ENCODE data around the gene KRTAP12-1. TPM values are rescaled to one million over a fixed set of nuclear protein-coding genes. Genes with fewer than 3 reads are reported as not detected.

KRTAP12-1 gene
- total and polyA plus RNA-seq, 2 of the 8 experiments (the other 6 are each of a cell fraction or from before 2014, with no cell fraction given): 0.50 to 0.73 TPM

- CTCF ChIA-PET (ENCODE audit: partially characterized antibody): interaction anchor here (0.6 to 0.9 kb wide), 2 partner anchors 15 to 114 kb away, joined by 3 to 4 read pairs; no protein-coding TSS in a partner anchor
- H3K4me2 ChIP-seq (ENCODE audit: insufficient read depth in 1 of 2, low read depth in 2 of 2, low read length in 2 of 2): peak overlapping the region; percentile 50 to 55
- no peak overlapping the region for H2AK5ac ChIP-seq (ENCODE audit: low read depth, low read length)
- H4K5ac ChIP-seq (ENCODE audit: insufficient read length, low read depth, low read length): peak overlapping the region; percentile 41
- H3K23ac ChIP-seq (ENCODE audit: insufficient read length): no peak overlapping the region
- H3K79me1 ChIP-seq (ENCODE audit: low read depth, low read length): no peaks in the 10 kb centered on the region
- H3K27ac ChIP-seq (ENCODE audit: low read depth, low read length): no peak overlapping the region
- peaks cover 1 to 18% (median 14%) of the 10 kb centered on the region in 4 experiments for H3K4me1 ChIP-seq (replicated peaks in 1 of 4; ENCODE audit: control insufficient read depth in 3 of 4, insufficient read depth in 4 of 4, low read length in 3 of 4)
- DNase-seq (ENCODE audit: low read depth in 1 of 2, low spot score in 2 of 2): peak in 1 of 2 experiments; percentile 62
- no peaks in the 10 kb centered on the region for H3K36me3 ChIP-seq (ENCODE audit: control insufficient read depth in 2 of 4, insufficient read depth in 4 of 4, low read length in 3 of 4)
- H3K79me2 ChIP-seq (ENCODE audit: control insufficient read depth in 1 of 2, insufficient read depth in 2 of 2, low read length in 2 of 2): no peaks in the 10 kb centered on the region
- POLR2A ChIA-PET (ENCODE audit: partially characterized antibody): interaction anchor here (0.6 to 1.9 kb wide), 6 partner anchors 13 to 78 kb away, joined by 3 to 6 read pairs (median 4); partner anchors contain the start of genes KRTAP10-12, TSPEAR and UBE2G2
- no peaks in the 10 kb centered on the region; the same call in 1 of the 2 replicates for H3K23me2 ChIP-seq (ENCODE audit: low read depth, low read length)
- FAIRE-seq: no peak
- H3K9ac ChIP-seq (replicated peaks in 1 of 4; ENCODE audit: extremely low read depth in 1 of 4, low read depth in 3 of 4, low read length in 3 of 4): no peak overlapping the region
- H3K18ac ChIP-seq (ENCODE audit: extremely low read depth, low read length): peak overlapping the region; percentile 51
- H2BK20ac ChIP-seq (ENCODE audit: low read length): peak overlapping the region; percentile 90; the same call in 1 of the 2 replicates
- peak overlapping the region; percentile 97 for H2BK12ac ChIP-seq (ENCODE audit: low read depth, low read length)
- peak overlapping the region; percentile 91 for H2AFZ ChIP-seq (ENCODE audit: low read length)
- 0 out of 2 replicates have a peak overlapping the region, but pooled peaks have one; percentile 61 for H2BK15ac ChIP-seq (ENCODE audit: low read length)
- H3K56ac ChIP-seq (replicated peaks; ENCODE audit: insufficient read length, low read depth, low read length): no peak overlapping the region
- H4K91ac ChIP-seq (replicated peaks; ENCODE audit: insufficient read length, low read length): peak overlapping the region; percentile 90
- 44% methylated on average over 52 of the region's 61 CpGs; no CpG with 5 or more reads in 1 of the 2 experiments for WGBS, 2 experiments (ENCODE audit: extremely low coverage in 1 of 2, insufficient coverage in 1 of 2, insufficient read length in 1 of 2, insufficient replicate concordance in 2 of 2, low coverage in 1 of 2, low lambda C conversion rate in 2 of 2, missing lambda C conversion rate in 1 of 2)
- H3K4me3 ChIP-seq (ENCODE audit: extremely low read depth in 1 of 4, insufficient read depth in 2 of 4, low read depth in 3 of 4, low read length in 4 of 4): peak overlapping the region in 2 of 4 experiments; percentile 5 to 33; a peak in 3 of 8 replicates
- H3K4ac ChIP-seq (replicated peaks; ENCODE audit: insufficient read length, low read depth, low read length): no peak overlapping the region
- H3K27me3 ChIP-seq (replicated peaks in 1 of 4; ENCODE audit: control insufficient read depth in 3 of 4, extremely low read depth in 1 of 4, insufficient read depth in 3 of 4, low read length in 3 of 4): peaks cover 0 to 17% (median 9%) of the 10 kb centered on the region in 4 experiments; a peak in 6 of 7 replicates
- H2BK5ac ChIP-seq (ENCODE audit: low read depth, low read length): peak overlapping the region; percentile 24; the same call in 1 of the 2 replicates
- H3K14ac ChIP-seq (ENCODE audit: insufficient read length): no peak overlapping the region
- peak overlapping the region; percentile 30 for H2BK120ac ChIP-seq (replicated peaks; ENCODE audit: low read depth, low read length)
- H4K20me1 ChIP-seq (replicated peaks in 1 of 2; ENCODE audit: control insufficient read depth in 1 of 2, insufficient read depth in 2 of 2, low read length in 2 of 2): no peaks in the 10 kb centered on the region
- H4K8ac ChIP-seq (ENCODE audit: extremely low read depth, insufficient read depth, low read length): peak overlapping the region; percentile 86
- H3K9me3 ChIP-seq (ENCODE audit: insufficient read depth in 2 of 2, low read depth in 1 of 2, low read length in 1 of 2): no peaks in the 10 kb centered on the region; a peak in 1 of 4 replicates
- TF ChIP-seq SP4 (IDR thresholded peaks at IDR 0.05; ENCODE audit: low read length): no peak
- TF ChIP-seq RNF2 (IDR thresholded peaks at IDR 0.05; ENCODE audit: borderline replicate concordance, low read depth, low read length, missing control alignments, poor library complexity, severe bottlenecking): peak; percentile 23
- no peak for TF ChIP-seq TAF1 (IDR thresholded peaks at IDR 0.05; ENCODE audit: low read depth, low read length)
- no peak for TF ChIP-seq RXRA (IDR thresholded peaks at IDR 0.05; ENCODE audit: insufficient read depth, low read depth, low read length)
- TF ChIP-seq NRF1 (IDR thresholded peaks at IDR 0.05; ENCODE audit: low read depth, low read length): no peak
- peak; percentile 26 for TF ChIP-seq ASH2L (IDR thresholded peaks at IDR 0.05; ENCODE audit: low read length)
- no peak for TF ChIP-seq KDM1A (IDR thresholded peaks at IDR 0.05; ENCODE audit: borderline replicate concordance, low read length)
- no peak for TF ChIP-seq GABPA (IDR thresholded peaks at IDR 0.05; ENCODE audit: borderline replicate concordance, insufficient read depth, low read length)
- TF ChIP-seq TEAD4 (IDR thresholded peaks at IDR 0.05; ENCODE audit: low read depth, low read length): no peak
- TF ChIP-seq PHF8 (conservative IDR thresholded peaks at IDR 0.05; ENCODE audit: low read depth, low read length): no peak
Observed at GRCh38 chr21:44723177-44724131, 41.5 kb upstream of the KRTAP12-1 start.

Measured in H1 (cell line).